ENCODE measurements around the gene UCK2.

Gene UCK2

DNA sequence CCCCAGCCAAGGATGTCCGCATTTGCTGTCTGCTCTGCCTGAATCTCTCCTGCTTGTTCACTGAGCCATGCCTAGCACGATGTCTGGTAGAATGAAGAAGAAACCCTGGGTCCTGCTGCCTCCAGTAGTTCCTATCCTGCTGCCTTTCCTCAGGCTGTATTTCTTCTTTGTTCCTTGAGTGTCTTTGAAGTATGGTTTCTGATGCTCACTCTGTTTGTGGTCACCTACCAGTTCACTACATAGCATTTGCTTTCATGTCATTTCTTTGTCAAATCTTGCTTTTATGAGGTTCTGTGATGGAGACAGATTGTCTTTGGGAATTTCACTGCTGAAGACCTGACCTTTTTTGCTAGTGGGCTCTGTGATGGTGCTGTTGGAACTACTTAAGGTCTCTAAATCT, 5.9 kb downstream of the UCK2 start:
- no peak overlapping the region for H3K4me3 ChIP-seq (ENCODE audit: low read depth, low read length)
- no peak for DNase-seq (ENCODE audit: low read depth)
- TF ChIP-seq, protein P1, sequence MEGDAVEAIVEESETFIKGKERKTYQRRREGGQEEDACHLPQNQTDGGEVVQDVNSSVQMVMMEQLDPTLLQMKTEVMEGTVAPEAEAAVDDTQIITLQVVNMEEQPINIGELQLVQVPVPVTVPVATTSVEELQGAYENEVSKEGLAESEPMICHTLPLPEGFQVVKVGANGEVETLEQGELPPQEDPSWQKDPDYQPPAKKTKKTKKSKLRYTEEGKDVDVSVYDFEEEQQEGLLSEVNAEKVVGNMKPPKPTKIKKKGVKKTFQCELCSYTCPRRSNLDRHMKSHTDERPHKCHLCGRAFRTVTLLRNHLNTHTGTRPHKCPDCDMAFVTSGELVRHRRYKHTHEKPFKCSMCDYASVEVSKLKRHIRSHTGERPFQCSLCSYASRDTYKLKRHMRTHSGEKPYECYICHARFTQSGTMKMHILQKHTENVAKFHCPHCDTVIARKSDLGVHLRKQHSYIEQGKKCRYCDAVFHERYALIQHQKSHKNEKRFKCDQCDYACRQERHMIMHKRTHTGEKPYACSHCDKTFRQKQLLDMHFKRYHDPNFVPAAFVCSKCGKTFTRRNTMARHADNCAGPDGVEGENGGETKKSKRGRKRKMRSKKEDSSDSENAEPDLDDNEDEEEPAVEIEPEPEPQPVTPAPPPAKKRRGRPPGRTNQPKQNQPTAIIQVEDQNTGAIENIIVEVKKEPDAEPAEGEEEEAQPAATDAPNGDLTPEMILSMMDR (IDR thresholded peaks at IDR 0.05; ENCODE audit: insufficient read depth, low read depth, low read length, missing control alignments) = no peak

- TF ChIP-seq, protein P1 (IDR thresholded peaks at IDR 0.05; ENCODE audit: insufficient read depth, low read depth, low read length, missing control alignments) = no peak
- no peak for DNase-seq (ENCODE audit: low read depth)
- H3K4me3 ChIP-seq (ENCODE audit: low read depth, low read length) = no peak overlapping the region
These were observed 6.8 kb downstream of the UCK2 start for GRCh38 chr1:165834229-165834628.

GRCh38 chr1:165834881-165835280, 7.5 kb downstream of the UCK2 start:
- TF ChIP-seq, protein P1 (IDR thresholded peaks at IDR 0.05; ENCODE audit: insufficient read depth, low read depth, low read length, missing control alignments) = no peak
- no peak for DNase-seq (ENCODE audit: low read depth)
- no peak overlapping the region for H3K4me3 ChIP-seq (ENCODE audit: low read depth, low read length)

DNA sequence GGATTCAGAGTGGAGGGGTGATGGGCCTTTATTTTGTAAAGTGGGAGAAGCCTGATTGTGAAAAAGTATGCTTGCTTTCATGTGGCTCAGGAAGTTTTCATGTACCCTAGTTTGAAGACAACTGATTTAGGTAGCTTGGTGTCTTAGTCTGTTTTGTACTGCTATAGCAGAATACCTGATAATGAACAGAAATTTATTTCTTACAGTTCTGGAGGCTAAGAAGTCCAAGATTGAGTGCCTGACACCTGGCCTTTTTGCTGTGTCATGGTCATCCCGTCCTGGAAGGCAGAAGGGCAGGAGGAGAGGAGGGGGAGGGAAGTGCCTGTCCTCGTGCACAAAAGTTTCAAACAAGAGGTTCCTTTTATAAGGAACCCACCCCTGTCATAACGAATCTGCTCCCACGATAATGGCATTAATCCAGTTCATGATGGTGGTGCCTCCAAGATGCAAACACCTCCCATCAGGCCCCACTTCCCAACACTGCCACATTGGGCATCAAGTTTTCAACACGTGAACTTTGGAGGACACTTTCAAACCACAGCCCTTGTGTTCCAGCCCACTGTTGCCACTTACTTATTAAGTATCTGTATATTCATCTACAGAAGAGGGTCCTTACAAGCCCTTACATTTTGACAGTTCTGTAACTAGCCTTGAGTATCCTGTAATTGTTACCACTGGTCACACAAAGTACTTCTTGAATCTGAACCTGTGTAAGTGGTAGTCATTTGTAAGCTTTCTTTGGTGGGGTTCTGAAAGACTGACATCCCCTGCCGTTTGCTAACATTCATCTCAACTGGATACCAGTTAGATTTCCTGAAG, 9.5 kb downstream of the UCK2 start:
- H3K4me3 ChIP-seq (ENCODE audit: low read depth, low read length) = no peak overlapping the region
- TF ChIP-seq, protein P1 (IDR thresholded peaks at IDR 0.05; ENCODE audit: insufficient read depth, low read depth, low read length, missing control alignments) = no peak
- DNase-seq (ENCODE audit: low read depth) = no peak

GRCh38 chr1:165837838-165838364, 10.5 kb downstream of the UCK2 start:
- TF ChIP-seq, protein P1 (IDR thresholded peaks at IDR 0.05; ENCODE audit: insufficient read depth, low read depth, low read length, missing control alignments) = no peak
- DNase-seq (ENCODE audit: low read depth) = no peak
- H3K4me3 ChIP-seq (ENCODE audit: low read depth, low read length) = no peak overlapping the region

DNA sequence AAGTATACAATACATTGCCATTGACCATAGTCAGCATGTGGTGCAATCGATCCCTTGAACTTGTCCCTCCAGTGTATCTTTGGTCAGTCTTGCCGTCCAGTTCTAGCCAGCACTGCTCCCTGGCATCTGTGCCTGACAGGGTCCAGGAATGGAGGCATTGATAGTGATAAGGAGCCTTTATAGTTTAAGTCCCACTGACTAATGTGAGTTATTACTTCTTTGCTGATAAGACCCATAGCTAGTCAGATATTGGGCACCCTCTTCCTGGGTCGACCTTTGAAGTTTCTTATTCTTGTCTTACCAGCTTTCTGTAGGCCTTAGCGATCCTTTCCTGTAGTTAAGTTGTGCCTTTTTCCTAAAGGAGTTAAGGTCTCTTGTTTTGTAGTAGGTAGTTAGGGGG, 13.0 kb downstream of the UCK2 start:
- no peak for DNase-seq (ENCODE audit: low read depth)
- H3K4me3 ChIP-seq (ENCODE audit: low read depth, low read length) = no peak overlapping the region
- TF ChIP-seq, protein P1 (IDR thresholded peaks at IDR 0.05; ENCODE audit: insufficient read depth, low read depth, low read length, missing control alignments) = no peak

Measured in GM12865 (cell line).